Measurements from ENCODE around the gene ATOSB.

GRCh38 chr9:35136866-35137265, 21.2 kb upstream of the ATOSB start:
- no peak for TF ChIP-seq CTCF (IDR thresholded peaks at IDR 0.05)
- TF ChIP-seq POLR2A (IDR thresholded peaks at IDR 0.05): no peak
- no peak for TF ChIP-seq EP300 (IDR thresholded peaks at IDR 0.05)

Measured in ovary (tissue), 3 donors.